NCI-H774 (cell line): ENCODE measurements around the gene DPP4.

Experiments
- DNase-seq: peaks from one replicate; lab custom pipeline; 2025; lab: John Stamatoyannopoulos, UW

The DPP4 gene

GRCh38 chr2:162017233-162017632, 56.8 kb downstream of the DPP4 start:
- DNase-seq, result no peak

DNA sequence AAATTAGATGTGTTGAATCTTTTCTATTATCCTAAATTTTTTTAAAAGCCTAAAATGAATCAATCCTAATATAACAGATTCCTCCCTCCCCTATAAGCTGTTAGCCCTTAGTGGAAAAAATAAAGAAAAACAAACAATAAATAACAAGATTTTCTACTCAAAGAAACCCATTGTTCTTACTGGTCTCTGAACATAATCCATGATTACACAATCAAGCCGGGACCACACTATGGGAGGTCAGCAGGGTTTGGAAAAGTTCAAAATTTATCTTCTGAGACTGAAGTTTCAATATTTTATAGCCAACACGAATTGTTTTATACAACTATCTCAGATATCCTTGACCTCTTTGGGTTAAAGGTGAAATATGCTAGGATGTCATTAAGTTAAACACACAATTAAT, 57.9 kb downstream of the DPP4 start:
- DNase-seq, result no peak

DNA sequence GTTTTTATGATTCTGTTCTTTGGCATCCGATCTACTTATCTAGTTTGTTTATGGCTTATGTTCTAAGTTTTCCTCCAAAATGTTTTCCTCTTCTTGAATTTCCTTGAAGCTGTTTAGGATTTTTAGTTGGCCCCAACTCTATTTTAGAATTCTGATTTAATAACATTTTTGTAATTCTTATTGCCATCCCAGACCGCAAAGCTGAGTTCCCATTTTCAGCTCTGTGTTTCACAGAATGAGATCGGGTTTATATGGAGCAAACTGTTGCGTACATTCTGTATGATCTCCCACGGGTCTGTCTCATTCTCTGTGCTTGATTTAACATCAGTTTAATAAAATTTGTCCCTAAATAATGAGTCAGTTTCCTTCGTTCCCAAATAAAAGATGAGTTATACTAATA, 59.3 kb downstream of the DPP4 start:
- no peak for DNase-seq

DNA sequence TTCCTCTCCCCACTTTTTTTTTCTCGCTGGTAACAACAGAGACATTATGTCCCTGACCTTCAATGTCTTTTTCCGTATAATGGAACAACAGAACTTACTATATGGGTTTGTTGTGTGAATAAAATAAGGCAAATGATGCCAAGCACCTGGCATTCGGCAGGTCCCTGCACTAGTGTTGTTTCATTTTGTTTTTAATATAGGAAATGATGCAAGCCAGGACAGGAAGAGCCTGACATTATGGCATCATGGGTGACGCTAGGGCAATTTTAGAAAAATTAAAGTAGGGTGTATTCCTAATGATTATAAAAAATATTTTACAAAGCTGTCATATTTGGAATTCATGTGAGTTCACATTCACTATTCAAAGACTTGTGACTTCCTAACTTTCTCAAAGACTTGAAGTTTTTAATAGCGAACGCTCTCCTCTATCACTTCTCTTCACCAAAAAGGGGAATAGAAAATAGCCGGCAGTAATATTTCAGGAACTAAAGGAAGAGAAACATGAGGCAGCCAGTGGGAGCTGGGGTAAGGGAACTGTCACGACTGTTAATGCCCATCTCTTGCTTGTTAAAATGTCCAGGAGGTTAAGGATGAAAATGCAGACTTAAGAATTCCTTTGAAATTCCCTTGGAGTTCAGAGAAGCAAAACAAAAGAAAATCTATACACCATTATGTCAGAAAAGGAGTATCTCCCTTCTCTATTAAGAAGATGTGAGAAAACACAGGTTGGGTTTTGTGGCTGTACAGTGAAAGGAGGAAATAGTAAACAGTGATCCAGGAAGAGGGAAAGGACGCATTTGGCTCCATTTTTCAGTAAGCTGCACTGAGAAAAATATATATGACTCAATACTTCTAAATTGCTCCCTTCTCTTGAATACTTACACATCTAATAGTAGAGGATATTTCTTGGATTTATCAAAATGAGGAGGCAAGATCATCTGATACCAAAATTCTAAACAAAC, 60.2 kb downstream of the DPP4 start:
- DNase-seq, result no peak

DNA sequence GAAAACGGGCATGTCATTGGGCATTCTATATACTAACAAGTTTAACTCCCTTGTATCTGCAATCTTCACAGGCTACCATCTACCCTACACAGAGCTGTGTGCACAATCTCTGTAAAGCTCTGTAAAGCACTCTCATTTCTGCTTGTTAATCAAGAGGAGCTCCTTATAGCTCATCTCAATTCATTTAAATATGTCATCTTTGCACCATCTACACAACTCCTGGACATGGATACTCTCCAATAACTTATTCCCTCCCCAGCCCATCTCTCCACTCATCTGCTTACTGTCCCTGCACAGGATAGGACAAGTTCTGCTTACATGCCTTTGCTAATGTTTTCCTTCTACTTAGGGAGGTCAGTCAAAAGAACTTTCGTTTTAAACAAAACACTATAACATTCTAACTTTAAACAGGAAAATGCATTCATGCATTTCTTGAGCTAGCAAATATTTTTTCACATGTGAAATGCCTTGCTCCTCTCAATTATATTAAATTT, 61.4 kb downstream of the DPP4 start:
- DNase-seq, result no peak

DNA sequence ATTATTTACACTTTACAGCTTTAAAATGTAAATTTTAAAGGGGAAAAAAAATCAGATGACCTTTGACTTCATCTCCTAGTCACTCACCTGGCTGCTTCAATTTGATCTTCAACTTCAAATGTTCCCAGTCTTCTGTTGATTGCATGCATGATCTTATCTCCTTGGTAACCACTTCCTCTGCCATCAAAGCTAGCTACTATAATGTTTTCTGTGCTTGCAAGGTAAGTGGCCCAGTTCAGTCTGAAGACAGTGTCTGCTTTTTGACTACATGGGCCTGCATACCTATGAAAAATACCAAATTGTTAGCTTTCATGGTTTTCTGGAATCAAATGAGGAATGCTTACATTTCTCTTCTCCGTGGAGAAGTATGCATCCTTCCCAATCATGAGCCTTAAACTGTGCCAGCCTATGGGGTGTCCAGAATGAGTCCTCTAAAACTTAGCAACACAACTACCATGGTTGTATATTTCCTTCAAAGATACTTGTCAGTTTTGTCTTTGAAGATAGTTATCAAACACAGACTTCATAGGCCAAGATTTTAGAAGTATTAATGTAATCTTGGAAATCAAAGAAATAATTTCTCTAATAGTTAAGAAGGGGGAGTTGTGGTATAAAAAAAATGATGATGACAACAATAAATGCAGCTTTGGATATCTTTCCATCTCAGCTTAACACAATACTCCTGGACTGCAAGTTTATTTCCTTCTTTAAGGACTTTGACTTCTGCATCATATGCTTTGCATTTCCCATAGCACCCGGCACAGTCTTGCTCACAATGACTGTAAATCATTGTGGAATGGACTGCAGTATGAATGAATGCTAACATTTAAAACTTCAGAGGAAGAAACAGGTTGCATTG, 62.1 kb downstream of the DPP4 start:
- no peak for DNase-seq

DNA sequence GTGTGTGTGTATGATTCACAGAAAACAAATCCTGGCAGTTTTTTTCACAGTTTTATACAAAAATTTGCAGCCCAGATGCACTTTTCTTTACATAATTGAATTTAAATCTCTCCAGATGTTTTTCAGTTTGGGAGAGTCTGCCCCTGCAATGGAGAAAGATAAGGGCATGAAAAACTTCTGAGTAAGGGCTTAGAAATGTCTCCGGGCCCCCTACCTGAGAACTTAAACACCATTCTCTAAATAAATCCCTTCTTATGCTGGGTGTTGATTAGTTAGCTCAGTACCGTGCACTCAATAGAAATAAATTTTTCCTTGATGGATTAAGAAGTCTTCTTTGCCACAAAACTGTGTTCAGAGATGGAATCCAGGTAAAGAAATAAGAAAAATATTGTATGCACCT, 64.5 kb downstream of the DPP4 start:
- DNase-seq, result no peak

DNA sequence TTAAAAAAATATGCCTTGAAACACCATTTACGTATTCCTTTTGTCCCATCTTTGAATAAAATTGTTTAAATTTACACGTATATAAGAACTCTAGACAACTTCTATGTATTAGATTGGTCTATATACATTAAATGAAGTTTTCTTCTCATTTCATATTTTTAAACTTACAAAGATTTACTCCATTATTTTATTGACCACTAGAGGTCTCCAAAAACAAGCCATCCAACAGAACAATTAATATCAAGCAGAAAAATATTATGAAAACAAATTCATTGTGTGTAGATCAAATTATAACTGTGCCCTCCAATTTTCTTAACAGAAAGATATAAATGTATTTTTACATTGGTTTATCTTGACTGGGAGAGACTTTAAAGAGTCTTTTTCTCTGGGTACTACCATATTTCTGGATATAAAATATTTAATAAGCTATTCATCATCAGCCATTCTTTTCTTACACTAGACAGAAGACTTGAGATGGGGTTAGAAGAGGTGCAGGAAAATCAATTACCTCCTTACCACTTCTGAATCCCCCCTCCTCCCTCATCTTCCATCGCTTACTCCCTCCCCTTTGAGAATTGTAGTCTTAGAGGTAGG, 66.5 kb downstream of the DPP4 start:
- DNase-seq, result no peak

DNA sequence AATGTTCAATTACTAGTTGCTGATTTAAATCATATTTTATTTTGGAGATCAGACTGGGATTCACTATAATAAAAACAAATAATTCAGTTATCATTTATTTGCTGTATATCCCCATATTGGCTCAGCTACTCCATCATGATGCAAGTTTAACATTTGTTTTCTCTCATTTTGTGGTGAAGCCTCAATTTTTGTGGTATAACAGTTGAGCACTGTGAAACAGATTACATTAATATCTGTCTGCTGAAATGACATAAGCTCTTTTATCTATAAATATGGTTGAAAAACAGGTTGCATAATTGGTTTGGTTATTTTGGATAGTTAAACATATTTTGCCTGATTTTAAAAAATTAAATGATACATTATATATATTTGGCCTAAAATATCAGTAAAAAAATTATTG, 67.7 kb downstream of the DPP4 start:
- DNase-seq, result no peak

GRCh38 chr2:162004031-162004430, 70.0 kb downstream of the DPP4 start:
- no peak for DNase-seq

GRCh38 chr2:162002623-162003235, 71.3 kb downstream of the DPP4 start:
- DNase-seq, result no peak

GRCh38 chr2:162000431-162000830, 73.6 kb downstream of the DPP4 start:
- no peak for DNase-seq

DNA sequence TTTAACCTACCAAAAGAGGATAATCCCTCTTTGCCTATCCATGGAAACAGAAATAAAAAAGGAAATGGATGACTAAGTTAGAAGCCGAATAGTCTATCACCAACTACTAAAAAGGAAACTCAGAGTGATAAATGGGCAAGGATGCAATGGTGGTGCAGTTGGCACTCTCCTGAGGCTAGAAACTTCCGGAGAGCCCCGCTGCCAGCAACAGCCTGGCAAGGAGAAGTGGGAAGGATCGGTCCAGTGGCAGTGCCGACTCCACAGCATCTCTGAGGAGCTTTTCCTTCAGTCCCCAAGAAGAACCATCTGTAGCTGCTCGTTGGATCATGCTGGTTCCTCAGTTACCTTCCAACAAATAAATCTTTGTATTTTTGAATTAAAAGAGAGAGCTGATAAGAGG, 74.7 kb downstream of the DPP4 start:
- DNase-seq, result no peak

DNA sequence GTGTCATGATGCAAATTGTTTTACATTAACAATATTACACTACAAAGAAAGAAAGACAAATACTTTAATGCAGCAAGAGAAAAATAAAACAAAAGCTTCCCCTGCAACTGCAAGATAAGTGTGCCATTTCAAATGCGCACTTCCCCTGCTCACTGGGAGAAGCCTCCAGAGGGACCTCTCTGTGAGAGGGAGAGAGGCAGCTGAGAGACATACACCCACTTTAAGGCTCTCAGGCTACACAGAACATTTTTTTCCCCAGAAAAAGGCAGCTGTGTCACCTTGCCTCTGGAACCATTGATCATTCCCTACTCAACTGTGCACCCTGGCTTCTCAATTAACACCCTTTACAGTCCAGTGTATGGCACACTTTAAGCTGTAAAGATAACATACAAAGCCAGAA, 75.2 kb downstream of the DPP4 start:
- DNase-seq, result no peak

DNA sequence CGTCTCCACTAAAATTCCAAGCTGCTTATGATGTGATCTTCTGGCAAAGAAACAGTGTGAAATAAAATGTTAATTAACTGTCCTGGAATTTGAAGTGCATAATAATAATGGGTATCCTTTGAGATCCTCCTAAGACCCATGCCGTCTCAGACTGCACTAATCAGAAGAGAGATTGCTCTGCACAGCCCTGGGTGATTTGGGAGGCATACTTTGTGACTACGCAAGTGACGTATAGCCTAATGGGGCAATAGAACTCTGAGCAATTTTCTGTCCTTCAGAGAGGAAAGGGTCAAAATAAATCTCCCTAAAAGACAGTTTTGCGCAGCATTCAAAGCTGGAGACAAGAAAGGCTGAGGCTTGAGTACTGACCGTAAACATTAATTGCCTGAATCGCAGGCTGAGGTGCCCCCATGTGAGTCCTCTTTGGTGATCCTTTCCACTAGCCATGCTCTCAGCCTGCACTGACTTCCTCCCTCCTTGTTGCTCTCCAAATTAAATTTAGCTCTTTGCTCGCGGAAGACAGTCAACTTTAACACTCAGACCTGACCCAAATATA, 76.0 kb downstream of the DPP4 start:
- DNase-seq, result no peak

DNA sequence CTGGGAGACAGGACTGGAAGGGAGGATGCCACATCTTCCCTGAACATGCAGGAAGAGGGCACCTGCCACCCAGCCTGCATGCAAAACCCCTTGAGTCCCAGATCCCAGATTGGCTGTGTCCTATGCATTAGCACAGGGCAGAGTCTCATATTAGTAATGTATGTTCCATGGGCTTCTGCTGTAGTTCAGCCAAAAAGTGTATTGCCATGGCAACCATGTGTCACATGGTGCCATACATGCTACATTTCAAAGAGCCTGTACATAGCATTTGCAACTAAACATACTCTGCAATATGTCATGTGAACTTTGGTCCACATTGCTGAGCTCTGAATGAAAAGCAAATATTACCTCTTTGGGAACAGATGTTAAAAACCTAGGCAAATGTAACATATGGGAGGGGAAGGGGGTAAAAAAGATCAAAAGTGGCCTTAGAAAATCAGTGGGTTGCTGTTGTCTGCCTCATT, 78.4 kb downstream of the DPP4 start:
- DNase-seq, result no peak

DNA sequence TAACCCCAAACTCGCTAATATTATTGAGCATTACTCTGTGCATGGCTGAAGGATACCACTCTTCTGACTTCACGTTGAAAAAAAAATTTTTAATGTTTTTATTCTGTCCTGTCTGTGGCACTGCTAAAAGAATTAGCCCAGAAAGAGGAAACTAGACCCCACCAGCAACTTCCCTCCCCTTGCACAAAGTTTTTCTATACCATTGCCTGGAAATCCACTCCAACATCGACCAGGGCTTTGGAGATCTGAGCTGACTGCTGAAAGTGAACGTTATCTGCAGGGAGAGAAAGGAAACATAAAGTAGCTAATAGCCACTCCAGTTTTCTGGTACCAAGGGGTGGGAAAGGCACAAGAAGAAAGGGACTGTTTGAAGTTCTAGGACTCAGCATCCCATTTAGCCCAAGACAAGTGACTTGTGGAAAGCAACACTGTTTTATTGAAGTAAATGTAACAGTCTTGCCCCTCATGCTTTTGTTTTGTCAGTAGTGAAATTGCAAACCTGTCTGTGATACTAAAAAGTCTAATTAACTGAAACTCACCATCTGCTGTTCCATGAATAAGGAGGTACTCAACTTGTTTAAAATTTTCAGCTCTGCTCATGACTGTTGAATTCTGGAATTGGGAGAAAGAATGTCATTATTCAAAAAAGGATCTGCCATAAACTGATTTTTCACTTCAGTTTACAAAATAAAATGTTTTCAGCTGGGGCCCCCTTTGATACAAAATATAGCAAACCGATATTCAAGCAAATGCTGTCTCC, 79.1 kb downstream of the DPP4 start:
- DNase-seq, result no peak

DNA sequence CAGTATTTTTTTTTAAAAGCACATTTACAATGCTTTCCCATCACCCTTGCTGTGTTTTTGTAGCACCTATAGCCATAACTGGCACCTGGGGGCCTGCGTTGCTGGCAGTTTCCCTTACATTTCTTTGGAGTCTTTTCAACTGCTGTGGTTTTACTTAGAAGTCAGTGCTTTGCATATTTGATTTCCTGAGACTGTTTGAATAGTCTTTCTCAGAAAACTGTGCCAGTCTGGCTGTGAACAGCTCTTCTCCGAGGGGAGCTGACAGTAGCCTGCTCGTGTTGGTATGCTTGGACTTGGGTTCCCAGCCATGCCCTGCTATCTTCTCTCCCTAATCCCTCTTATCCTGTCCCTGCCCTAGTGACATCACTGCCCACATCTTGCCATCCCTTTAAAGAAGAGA, 81.5 kb downstream of the DPP4 start:
- no peak for DNase-seq

DNA sequence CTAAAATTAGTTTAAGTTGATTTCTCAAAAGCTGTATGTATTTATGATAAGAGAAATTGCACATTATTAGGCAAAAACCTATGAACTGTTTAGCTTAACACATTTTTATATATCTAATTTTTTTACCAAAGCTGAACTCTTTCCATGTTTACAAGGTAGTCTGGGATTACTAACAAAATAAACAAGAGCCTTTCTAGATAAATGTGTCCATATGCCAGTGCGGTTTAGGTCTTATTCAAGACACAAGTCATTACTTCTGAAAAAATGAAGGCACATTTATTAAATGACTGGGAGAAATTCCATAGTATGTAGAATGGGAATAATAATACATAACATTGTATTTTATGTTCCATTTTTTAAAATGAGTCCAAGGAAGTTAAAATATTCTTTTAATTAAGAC, 82.0 kb downstream of the DPP4 start:
- DNase-seq, result no peak

GRCh38 chr2:161990741-161991140, 83.3 kb downstream of the DPP4 start:
- DNase-seq, result no peak

GRCh38 chr2:161990036-161990435, 84.0 kb downstream of the DPP4 start:
- DNase-seq, result no peak
